ENCODE measurements around the gene CPT1A.

Gene CPT1A

DNA sequence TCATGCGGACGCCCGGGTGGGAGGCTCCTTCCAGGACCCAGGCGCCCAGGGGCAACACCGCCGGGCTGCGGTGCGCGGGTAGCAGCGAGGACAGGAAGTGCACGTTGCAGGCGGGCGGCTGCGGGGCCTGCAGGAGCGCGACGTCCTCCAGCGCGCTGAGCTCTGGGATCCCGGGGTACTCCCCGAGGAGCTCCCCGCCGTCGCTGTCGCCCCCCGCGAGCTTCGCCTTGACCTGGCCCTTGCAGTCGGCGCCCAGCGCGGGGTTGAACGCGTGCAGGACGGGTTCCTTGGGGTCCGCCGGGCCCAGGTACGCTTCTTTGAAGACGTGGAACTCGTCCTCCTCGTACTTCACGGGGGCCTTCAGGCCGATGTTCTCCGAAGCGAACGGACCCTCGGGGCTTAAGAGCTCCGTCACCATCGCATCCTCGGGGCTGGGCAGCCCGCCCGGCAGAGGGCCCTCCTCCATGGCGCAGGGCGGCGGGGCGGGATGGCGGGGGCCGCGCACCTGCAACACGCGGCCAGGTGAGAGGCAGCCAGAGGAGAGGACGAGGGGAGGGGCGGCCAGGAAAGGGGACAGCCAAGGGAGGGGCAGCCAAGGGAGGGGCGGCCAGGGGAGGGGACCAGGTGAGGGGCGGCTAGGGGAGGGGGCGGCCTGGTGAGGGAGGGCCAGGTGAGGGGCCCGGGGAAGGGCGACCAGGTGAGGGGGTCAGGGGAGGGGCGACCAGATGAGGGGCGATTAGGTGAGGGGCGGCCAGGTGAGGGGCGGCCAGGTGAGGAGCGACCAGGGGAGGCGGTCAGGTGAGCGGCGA lies 91.3 kb downstream of the CPT1A start:
- FAIRE-seq = no peak

DNA sequence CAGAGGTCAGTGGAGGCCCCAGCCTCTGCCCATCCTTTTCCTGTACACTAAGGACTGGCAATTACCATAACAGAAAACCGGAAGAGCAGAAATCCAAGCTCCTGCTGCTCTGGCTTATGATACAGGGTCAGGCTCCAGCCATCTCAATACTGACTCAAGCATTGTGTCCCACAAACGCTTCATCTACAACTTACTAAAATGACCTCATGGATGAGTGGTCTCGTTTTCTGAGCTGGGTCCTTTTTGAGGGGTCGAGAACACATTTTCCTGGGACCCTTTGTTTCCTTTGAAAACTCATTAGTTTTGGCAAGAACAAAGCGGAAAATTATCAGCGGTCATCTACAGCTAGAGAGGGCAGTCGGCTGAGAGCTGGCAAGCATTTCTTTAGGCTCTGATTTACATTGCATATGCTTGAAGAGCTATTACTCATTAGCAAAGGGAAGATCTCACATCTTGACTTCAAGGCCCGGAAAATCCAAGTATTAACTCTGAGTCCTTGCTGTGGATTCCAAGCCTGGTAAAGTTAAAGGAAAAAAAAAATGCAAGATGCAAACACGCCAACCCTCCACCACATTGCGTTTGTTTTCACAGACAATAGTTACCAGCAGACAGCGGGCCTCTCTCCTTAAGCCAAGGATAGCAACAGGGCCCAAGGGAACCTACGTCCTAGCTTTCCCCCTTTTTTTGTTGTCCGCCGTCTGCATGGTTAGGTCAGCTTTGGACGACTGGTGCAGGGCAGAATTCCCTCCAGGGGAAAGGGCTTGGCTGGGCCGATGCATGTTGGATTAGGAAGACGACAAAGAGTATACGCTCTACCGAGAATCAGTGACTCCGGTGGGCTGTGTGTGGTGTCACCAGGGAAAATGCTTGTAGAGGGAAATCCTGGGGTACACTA lies 92.2 kb downstream of the CPT1A start:
- FAIRE-seq = no peak

DNA sequence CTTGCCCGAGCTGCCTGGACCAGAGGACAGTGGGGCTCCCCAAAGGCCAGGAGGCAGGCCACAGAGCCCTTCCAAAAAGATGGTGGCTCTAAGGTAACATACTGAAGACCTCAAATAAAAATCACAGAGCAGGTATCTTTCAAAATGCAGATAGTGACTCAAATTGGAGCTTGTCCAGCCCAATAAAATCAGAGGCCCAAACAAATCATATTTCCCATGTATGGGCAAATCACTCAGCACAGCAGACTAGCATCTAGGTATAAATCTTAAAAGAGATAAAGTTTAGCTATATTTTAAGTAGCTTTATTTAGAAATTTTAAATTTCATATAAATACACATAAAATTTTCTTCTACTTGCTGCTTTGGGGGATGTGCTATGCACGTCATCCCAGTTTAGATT lies 93.7 kb downstream of the CPT1A start:
- no peak for FAIRE-seq

DNA sequence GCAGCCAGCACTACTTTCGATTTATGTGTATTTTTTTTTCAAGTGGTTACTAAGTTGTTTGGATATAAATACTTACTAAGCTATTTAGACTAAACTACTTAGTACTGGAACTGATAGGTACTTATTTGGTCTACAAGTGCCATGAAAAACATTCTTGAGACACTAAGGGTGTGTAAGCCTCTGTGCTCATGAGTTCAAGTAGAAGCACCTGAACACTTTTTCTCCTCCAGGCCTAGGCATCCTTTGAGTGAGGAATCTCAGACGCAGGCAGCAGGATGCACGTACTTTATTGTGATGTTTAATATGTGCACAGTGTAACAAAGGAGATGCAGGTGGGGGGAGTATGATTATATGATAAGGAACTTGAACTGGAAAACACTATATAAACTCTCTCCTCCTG lies 98.2 kb downstream of the CPT1A start:
- FAIRE-seq = no peak

DNA sequence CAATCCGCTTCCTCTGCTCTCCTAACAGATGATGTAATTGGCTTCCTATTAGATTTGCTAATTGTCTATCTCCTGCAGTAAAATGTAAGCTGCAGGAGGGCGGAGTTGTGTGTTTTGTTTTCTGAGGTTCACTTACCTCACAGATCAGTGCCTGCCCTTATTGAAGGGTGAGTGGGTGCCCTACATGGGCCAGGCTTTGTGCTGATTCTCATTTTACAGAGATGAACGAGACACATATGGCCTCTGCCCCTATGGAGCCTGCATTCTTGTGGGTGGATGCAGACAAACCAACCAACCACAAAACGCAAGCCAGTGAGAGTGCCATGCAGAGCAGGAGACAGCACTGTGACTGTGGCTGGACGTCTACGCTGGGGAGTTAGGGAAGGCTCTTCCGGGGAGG lies 100.3 kb downstream of the CPT1A start:
- no peak for FAIRE-seq

DNA sequence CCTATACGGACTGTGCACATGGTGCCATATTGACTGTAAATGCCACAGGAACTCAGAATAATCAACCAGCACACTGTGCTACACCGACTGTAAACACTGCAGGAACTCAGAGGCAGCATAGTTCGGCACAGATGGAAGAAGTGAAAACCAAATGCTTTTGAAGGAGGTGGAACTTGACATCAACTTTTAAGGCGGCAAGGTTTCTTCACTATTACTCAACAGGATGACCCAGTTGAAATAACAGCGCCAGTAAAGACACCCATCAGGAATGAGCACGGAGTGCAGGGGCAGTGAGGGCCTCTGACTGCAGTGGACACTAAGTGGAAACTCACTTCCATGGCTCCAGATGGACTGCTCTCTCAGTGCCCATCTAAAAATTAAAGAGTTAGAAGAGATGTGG lies 106.1 kb downstream of the CPT1A start:
- FAIRE-seq = no peak

DNA sequence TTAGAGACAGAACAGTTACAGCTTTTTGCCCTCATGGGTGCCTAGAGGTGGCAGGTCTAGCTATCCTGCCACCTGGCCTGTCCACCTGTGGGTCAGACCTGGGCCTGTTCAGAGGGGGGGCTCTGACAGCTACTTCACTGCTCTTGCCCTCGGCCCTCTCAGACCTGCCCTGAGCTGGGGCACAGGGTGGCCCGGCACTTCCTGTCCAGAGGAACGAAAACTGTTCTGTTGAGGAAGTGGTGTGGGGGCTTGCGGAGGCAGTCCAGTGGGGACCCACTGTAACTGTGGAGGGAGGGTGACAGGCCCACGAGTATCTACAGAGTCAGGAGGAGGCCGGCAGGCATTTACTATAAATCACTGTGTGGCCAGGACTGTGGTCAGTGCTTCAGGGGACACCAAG lies 106.6 kb downstream of the CPT1A start:
- FAIRE-seq = no peak

DNA sequence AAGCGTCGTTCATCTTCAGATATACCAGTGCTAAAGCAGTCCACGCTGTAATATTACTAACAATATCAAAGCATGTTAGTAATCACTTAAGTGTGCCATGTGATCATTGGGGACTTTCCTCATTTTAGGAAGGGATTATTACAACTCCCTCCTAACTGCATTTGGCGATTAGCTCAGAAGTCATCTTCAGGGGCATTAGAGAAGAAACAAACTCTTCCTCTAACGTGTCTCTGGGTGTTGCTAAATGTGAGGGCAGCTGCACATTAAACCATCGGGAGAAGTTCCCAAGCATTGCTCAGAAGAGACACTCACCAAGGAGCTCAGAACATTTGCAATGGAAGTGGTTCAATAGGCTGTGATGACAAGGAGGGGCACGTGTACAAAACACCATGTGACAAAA lies 107.6 kb downstream of the CPT1A start:
- FAIRE-seq = no peak

DNA sequence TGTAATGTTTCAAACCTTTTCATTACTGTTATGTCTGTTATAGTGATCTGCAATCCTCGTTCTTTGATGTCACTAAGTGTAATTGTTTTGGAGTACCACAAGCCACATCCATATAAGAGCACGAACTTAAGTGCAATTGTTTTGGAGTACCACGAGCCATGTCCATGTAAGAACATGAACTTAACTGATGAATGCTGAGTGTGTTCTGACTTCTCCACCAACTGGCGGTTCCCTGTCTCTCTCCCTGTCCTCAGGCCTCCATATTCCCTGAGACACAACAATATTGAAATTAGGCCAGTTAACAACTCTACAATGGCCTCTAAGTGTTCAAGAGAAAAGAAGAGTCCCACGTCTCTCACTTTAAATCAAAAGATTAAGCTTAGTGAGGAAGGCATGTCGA lies 113.9 kb downstream of the CPT1A start:
- FAIRE-seq = no peak

DNA sequence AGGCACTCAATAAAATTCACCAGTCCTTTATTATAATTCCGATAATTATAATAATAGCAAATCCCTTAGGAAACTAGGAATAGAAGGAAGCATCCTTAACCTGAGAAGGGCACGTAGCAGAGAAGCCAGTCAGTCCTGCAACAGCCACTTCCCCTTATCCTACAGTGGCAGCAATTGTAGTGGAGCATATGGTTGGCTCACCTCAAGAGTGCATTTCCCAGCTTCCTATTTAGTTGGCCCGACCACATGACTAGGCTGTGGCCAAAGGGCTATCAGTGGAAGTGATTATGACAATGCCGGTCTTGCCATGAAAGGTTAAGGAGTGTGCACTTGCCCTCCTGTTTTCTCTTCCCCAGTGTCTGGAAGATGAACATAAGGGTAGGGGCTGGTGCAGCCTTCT lies 117.4 kb downstream of the CPT1A start:
- FAIRE-seq = no peak

DNA sequence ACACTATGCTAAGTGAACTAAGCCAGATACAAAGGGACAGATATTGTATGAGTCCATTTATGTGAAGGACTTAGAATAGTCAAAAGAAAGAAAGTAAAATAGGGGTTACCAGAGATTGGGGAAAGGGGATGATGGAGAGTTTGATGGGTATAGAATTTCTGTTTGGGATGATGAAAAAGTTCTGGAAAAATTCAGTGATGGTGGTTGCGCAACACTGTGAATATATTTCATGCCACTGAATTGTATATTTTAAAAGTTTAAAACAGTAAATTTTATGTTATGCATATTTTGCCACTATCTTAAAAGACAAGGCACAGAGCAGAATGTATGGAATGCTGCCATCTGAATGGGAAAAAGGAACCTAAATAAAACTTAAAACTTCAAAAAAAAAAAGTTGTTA lies 119.6 kb downstream of the CPT1A start:
- FAIRE-seq = no peak

DNA sequence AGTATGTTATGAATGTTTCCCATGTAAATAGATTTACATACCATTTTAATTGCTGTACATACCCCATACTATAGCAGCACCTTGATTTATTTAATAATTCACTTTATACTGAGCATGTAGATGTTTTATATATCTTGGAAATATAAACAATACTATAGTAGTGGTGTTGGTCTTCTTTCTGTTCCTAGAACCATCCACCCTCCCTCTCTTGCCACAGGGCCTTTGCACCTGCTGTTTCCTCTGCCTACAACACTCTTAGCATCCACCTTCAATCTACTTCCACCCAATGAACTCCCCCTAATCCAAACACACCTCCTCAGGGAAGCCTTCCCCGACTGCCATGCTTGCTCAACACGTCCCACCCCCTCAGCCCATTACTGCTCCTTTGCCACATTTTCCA lies 120.6 kb downstream of the CPT1A start:
- no peak for FAIRE-seq

DNA sequence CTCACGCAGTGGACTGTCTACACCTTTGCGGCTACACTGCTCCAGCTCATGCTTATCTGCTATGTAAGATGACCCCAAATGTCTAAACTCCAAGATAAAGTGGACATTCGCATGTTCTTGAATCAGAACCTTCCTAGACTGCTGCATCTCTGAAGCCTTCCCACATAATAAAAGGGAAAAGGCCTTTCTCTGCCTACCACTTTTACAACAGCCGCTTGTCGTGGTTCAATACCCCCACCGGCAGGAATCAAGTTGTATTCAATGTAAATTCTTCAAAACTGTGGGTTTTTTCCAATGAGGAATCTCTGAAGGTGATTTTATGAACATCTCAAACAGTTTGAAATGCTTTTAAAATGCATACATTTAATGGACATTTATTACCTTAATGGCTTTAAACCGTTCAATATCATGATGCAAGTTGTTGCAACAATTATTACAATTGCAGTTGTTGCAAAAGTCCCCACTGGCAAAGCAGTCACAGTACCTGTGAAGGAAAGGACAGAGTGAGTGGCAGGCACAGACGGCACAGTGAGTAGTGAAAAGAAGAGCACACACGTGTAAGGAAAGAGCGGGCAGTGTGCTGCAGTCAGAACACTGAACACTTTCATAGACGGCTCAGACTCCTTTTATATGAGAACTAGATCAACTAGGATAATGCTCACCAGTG lies 126.1 kb downstream of the CPT1A start:
- FAIRE-seq = no peak

DNA sequence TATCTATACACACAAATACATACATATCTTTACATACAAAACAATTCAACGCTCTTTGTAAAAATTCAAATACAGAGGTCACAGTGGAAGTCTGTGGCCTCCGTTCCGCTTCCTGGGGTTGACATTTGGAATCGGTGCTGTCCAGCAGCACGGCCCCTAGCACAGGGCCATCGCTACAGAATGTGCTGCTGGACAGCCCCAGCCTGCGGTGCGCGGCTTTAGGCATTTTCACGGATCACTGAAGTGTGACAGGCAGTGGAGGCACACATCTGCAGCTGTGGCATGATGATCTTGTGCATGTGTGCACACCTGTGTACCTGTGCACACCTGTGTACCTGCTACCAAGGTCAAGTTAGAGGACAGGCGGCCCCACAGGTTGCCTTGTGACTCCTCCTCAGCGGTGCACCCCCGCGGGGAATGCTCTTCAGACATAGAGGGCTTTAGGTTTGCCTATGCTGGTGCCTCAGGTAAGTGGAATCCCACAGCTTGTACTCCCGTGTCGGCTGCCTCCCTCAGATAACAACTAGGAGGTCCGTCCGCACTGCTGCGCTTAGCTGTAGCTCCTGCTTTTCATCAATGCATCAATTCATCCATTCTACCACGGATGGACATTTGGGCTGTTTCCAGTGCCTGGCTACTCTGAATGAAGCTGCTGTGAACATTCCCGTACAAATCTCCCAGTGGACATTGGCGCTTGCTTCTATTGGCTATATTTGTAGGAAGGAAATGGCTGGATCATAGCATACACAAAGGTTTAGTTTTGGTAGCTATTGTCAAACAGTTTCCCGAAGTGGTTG lies 127.5 kb downstream of the CPT1A start:
- no peak for FAIRE-seq

DNA sequence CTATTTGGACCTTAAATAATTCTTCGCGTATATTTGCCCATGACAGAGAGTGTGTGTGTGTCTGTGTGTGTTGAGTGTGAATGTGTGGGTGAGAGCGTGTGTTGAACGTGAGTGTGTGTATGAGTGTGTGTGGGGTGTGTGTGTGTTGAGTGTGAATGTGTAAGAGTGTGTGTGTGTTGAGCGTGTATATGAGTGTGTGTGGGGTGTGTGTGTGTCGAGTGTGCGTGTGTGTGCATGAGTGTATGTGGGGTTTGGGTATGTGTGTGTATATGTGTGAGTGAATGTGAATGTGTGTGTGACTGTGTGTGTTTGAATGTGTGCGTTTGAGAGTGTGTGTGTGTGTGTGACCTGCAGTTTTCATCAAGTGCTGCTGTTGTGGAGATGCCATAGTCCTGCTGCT lies 130.6 kb downstream of the CPT1A start:
- FAIRE-seq = no peak

DNA sequence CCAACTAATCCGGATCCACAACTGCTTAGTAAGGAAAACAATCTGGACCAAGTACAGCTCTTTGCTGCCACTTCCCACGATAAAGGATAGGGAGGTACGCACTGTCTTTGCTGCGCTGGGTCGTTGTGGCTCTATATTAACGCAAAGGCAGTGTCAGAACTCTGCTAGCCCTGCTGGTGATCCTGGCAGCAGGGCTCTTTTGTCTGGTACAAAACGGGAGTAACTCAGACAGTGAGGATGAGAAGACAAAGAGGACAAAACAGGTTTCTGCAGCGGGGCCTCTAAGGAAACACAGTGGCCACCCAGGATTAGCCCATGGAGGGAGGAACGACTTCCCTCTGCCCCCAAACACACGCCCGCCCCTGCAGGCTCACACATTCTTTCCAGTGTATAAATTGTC lies 131.3 kb downstream of the CPT1A start:
- no peak for FAIRE-seq

DNA sequence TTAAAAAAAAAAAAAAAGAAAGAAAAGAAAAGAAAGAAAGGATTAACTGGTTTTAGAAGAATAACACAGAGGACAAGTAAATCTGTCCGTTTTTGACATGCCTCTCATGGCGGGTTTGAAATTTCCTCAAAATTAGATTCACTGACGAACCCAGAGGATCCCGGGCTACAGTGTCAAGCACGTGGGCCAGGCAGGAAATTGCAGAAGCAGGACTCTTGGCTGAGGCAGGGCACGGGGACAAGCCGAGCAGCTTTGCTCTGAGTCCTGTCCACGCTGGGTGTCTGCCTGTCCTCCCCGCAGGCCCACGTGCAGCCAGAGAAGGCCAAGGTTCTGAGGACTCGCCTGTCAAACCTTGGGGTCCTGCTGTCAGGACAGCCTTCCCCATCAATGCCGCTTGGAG lies 132.7 kb downstream of the CPT1A start:
- FAIRE-seq = no peak

DNA sequence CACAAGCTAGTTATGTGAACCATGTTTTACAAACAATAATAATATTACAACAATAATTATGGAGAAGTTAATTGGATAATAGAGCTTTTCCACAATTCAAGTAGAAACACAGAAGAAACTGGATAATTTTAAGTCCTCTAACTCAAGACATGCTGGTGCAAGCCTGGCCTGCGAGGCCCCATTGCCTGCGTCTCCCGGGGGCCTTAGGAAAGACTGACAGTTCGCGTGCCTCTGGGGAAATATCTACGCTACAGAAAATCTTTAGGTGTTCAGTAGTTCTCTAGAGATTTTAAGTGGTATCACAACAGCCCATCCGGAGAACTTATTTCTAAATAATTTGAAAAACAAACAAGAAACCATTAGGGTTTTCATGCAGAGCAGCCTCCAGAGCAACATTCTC lies 134.2 kb downstream of the CPT1A start:
- FAIRE-seq = no peak

DNA sequence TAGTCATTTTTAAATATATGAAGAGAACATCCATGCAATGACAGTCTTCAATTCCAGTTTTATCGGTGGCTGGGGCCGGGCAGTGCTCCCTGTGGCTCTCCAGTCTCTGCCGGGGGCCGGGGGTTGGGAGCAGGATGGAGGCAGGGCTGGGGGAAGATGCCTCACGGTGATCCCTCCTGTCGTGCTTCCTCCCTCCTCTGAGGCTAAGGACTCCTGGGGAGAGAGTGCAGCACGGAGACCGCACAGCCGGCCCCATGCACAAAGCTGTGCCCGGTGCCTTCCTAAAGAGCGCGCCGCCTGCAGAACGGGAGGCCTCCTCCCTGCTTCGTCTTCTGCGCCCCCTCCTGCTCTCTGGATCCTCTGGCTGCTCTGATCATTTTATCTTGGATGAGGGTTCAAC lies 136.8 kb downstream of the CPT1A start:
- no peak for FAIRE-seq

All from A204.1 (cell line).